NCI-H1048 (cell line): ENCODE measurements around the gene KIF1B.
"Not testable (repeated sequence)": the region's sequence is repeated elsewhere in the genome, so short reads cannot be mapped to it uniquely, and the experiment has no call there.

ENCODE experiments used
- DNase-seq: peaks from one replicate; lab custom pipeline; 2025; lab: John Stamatoyannopoulos, UW

The KIF1B gene

DNA sequence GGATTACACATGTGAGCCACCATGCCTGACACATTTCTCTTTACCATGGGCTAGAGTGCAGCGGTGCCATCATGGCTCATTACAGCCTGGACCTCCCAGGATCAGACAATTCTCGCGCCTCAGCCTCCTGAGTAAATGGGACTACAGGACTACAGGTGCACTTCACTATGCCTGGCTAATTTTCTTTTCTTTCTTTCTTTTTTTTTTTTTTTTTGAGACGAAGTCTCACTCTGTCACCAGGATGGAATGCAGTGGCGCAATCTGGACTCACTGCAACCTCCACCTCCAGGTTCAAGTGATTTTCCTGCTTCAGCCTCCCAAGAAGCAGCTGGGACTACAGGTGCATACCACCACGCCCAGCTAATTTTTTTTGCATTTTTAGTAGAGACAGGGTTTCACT, 14.8 kb upstream of the KIF1B start:
- DNase-seq, result no peak

DNA sequence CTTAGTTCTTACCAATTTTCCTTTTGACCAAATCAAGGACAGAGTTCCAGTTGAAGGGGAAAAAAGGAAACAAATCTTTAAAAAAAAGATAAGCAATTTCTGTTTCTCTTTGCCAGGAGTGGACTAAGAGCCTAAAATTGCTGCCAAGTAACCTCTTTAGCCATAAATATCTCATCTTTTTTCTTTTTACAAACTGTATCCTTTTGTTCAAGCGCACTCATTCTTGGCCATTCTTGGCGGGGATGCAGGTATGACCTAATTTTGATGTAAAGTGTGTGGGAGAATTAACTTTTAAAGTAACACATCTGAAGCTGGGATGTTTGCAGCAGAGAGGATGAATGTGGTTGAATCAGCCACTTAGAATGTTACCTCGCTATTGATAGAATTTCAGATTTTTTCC, 13.4 kb upstream of the KIF1B start:
- DNase-seq, result no peak

DNA sequence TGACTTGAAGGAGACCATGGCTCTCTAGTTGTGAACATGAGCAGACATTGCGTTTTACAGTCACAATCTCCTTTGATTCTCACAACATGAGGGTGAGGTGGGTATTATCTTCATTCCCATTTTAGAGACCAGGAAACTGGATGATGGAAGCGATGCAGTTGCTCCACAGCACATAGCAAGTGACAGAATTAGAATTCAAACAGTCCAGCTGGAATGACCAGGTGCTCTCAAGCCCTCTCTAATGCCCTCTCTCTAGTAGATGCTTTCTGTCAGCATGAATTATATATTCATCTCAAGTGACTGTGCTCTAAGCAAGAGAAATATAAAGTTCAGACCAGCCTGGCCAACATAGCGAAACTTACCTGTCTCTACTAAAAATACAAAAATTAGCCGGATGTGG, 9.8 kb upstream of the KIF1B start:
- DNase-seq, result no peak

DNA sequence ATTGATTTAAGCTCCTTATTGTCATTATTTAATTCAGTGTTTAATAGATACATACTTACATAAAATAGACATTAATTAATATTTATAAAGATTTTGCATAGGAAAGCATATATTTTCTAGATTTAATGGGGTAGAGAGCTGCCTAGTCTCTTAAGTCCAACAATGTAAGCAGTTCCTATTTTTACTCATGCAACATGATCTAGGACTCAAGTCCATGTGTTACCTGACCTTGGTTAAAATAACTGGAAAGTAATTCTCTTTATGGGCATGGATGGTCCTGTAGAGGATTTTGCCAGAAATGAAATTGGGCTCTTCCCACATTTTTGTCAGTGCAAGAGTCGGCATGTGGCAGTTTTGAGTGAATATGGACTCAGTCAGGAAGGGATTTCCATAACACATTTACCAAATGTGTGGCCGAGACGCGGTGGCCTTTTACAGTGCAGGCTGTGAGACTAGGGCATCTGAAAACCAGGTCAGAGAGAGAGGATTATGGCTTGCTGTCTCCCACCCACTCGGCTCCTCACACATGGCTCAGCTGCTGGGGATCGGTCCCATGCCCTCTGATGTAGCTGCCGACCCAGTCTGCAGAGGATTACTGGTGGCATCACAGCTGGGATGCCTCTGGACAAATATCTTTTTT, 6.2 kb upstream of the KIF1B start:
- no peak for DNase-seq

DNA sequence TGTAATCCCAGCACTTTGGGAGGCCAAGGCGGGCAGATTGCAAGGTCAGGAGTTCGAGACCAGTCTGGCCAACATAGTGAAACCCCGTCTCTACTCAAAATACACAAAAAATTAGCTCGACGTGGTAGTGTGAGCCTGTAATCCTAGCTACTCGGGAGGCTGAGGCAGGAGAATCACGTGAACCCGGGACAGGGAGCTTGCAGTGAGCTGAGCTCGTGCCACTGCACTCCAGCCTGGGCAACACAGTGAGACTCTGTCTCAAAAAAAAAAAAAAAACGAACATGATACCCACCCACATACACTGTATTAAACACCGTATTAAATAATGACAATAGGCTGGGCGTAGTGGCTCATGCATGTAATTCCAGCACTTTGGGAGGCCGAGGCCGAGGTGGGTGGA, 5.2 kb upstream of the KIF1B start:
- DNase-seq, result not testable (repeated sequence)

DNA sequence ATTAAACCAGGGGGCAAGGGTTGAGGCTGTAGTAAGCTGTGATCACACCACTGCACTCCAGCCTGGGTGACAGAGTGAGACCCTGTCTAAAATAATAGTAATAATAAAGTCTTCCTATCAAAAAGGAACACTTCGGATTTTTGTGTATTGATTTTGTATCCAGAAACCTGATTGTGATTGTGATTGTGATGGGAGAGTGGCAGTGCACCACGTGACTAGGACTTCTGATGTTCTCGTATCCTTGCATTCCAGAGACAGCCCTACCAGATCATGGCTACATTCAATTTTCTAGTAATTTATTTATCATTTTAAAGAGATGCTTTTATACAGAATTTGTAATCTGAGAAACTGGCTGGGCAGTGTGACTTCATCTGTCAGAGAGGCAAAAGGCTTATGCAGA, 2.6 kb upstream of the KIF1B start:
- no peak for DNase-seq

DNA sequence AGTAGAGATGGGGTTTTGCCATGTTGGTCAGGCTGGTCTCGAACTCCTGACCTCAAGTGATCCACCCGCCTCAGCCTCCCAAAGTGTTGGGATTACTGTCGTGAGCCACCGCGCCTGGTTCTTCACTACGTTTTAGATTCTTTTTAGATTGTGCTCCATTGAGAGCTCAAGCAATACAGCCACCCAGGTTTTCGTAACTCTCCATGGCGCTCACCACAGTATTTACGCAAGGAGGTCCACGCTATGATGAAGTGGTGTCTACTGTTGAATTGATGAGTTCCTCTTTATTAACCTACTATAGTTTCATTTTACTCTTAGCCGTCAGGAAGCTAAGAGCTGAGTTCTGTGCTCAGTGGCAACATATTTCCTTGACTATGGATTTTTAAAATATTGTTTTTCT, 1.8 kb upstream of the KIF1B start:
- no peak for DNase-seq

DNA sequence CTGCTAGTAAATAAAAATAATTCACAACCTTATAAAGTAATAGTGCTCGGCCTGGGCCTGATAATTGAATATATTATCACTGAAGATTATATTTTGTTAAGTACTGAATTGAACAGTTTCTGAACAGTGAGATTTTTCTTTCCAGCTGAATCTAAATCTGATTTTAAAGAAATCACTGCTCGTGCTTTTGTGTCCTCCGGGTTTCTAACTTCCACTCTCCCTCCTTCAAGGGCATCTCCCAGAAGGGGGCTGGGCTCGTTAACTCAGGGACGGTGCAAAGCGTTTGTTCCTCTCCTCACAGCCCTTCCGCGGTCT, 823 bp upstream of the KIF1B start:
- DNase-seq, result no peak

DNA sequence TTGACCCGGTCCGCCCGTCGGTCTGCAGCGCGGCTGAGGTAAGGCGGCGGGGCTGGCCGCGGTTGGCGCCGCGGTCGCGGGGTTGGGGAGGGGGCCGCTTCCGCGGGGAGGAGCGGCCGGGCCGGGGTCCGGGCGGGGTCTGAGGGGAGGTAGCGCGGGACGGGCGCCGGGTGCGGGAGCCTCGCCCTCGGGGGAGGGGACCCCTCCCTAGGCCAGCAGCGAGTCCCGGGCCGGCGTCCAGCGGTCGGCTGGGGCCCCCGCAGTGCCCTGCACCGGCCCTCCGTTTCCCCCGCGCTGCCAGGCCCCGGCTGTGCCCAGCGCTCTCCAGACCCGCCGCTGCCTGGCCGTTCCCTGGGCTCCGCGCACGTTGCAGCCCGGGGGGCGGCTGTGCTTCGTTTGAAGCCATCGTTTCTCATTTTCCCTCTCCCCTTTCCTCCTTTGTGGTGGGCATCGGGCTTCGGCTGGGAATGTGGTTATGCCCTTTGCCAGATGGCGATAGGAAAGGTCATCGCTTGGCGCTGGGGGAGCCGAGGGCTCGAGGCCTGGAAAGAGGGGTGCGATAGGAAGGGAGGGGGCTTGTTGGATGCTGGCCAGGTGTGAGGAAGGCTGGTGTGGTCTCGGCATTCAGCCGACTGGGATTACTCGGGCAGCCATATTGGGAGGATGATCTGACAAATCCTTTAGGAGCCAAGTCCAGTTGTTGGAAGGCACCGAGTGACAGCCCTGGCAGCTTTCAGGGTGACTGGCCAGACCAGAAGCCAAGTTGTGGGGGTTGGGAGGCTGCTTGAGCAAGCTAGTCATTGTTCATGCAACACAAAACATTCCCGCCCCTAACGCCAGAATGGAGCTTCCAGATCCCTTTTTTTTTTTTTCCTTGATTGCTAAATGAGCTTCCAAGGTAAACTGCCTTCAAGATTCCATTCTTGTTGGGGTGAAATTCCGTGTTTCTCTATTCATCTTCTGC, 753 bp downstream of the KIF1B start:
- no peak for DNase-seq

DNA sequence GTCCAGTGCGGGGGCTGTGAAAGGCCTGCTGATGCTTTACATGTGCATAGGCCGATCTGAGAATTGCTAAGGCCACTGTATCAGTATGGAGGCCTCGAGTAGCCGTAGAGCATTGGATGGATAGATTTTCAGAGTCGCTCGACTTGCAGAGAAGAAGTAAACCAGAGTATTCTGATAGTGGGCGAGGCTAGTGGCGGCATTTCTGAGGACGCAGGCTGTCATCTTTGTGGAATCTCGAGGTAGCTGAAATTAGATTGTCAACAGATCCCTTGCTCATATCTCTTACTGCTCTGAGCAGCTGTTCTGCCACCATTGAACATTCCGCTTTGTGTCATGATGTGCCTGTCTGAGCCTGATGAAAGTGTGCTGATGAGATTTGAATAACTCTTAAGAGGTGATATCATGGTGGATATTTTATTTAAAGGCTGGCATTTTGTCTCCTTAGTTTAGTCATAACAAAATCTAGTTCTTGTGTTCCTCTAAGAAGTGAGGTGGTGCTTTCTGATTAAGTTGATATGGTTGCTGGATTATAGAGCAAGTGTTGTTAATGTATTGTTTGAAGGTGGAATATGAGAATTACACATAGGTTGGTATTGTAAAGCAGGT, 1.5 kb downstream of the KIF1B start:
- DNase-seq, result no peak

DNA sequence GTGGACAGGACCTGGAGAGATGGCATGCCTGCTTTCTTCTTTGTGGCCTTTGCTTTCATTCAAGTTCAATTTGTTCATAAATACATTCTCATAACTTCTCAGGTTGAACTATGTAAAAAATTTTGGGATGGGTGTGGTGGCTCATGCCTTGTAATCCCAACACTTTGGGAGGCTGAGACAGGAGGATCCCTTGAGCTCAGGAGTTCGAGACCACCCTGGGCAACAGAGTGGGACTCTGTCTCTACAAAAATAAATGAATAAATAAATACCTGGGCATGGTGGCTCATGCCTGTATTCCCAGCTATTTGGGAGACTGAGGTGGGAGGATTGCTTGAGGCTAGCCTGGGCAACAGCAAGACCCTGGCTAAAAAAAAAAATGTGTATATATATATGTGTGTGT, 2.1 kb downstream of the KIF1B start:
- DNase-seq, result no peak

DNA sequence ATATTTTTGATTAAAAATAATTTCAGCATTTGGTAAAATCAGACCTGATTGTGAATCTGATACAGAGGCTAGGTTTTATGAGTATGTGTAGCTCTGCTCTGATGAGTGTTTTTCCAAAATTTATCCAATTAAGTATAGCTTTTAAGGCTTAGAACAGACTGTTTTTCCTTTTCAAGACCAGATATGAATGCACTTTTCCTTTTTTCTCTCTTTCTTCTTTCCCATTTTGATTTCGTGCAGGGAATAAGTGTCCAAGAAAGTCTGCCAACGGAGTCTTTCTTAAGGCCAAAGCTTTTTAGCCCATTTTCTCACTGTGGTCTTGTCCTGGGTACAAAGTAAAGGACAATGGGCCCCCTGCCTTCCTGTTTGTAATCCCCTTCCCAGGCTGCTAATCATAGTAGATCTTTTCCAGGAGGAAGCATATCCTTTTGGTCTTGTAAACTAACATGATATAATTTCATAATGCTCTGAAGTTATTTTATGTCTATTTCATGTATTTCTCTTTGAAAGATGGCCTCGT, 2.9 kb downstream of the KIF1B start:
- no peak for DNase-seq

DNA sequence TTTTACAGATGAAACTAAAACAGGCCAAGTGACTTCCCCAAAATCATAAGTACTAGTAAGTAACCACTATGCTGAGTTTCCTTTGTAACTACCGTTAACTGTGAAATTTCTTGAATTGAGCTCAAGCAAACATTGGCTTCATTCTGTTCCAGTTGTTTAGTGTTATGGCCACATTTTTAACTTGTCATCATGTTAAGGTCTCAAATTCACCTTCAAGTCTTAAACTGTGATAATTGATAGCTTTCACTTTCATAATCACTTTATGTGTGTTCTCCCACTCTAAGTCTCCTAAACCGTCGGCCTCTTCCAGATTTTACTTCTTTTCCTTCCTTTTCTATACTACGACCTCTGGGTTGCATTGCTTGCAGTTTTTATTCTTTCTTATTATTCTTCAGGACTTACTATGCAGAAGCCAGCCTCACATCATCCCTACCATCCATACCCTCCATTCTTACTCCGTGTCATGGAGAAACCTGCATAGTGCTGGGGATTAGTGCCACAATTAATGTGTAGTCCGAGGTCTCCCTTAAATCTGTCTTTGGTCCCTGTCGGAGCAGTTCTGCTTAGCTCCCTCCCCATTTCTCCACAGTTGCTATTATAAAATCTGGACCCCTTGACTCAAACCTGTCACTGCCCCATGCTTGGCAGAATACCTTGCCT, 5.8 kb downstream of the KIF1B start:
- no peak for DNase-seq

DNA sequence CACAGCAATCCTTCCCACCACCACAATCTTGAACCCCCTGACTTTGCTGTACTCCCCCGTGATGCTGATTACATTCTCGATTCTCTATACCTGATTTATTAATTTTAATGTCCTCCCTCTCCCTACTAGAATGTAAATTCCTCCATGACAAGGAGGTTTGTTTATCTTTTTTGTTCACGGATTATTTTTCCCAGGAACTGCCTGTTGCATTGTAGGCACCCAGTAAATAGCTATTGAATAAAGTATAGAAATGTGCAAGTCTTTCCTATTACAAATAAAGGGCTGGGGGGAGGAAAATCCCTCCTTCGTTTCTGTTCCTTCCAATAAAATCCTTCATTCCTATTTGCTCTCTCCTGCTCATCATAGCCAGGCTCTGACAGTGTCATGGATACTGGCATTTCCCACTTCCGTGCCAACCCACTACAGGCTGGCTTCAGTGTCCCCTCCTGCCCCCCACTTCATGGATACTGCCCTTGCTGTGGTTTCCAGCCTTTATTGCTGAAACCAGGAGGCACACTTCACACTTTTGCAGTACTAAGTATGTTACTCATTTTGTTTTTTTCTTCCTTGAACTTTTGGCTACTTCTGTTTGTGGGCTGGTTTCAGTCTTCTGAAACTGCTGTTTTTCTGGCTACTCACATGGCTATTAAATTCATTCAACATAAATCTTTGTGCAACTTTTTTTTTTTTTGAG, 7.5 kb downstream of the KIF1B start:
- no peak for DNase-seq

DNA sequence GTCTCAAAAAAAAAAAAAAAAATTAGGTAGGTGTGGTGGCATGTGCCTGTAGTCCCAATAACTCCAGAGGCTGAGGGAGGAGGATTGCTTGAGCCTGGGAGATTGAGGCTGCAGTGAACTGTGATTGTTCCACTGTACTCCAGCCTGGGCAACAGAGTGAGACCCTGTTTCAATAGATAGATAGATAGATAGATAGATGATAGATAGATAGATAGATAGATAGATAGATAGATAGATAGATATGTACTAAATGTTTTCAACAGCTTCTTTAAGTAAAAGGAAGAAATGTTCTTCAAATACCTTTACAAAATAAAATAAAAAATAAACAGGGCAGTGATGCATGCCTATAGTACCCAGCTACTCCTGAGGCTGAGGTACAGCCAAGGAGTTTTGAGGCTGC, 9.8 kb downstream of the KIF1B start:
- no peak for DNase-seq

DNA sequence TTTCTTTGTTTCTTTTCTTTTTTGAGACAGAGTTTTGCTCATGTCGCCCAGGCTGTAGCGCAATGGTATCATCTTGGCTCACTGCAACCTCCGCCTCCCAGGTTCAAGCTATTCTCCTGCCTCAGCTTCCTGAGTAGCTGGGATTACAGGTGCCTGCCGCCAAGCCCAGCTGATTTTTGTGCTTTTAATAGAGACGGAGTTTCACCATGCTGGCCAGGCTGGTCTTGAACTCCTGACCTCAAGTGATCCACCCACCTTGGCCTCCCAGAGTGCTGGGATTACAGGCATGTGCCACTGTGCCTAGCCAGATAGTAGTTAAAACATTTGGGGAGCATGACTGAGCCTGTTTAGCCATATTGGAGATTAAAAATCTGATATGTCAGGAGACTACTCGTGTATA, 10.3 kb downstream of the KIF1B start:
- DNase-seq, result not testable (repeated sequence)

DNA sequence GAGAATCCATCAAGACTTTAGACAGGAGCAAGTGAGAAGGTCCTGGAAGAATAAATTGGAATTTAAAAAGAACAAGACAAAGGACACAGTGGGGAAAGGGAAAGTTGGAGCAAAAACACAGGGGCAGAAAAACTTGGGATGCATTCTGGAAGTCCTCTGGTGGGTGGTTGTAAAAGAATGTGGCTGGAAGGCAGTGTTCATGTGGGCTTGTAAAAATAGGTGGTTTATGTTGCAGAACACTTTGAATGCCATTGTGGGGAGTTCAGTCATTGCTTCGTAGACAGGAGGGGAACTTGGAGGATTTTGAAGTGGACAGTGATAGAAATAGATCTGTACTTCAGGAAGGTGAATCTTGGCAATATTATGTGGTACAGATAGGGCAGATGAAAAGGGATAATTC, 15.2 kb downstream of the KIF1B start:
- no peak for DNase-seq

DNA sequence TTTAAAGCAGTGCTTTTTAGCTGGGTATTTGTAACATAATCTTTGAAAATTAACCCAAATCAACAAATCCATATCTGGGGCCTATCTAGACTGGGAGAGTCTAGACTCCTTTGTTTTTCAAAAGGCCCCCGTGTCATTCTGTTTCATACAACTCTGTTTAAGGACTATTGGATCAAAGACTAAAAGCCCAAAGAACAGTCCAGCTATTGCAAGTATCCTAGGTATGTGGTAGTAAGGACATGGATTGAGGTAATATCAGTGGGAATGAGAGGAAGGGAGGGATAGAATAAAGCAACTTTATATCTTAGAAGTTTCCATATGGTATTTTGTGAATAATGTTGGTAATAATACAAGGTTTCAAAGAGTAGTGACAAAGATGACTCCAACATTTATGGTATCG, 18.2 kb downstream of the KIF1B start:
- DNase-seq, result no peak

DNA sequence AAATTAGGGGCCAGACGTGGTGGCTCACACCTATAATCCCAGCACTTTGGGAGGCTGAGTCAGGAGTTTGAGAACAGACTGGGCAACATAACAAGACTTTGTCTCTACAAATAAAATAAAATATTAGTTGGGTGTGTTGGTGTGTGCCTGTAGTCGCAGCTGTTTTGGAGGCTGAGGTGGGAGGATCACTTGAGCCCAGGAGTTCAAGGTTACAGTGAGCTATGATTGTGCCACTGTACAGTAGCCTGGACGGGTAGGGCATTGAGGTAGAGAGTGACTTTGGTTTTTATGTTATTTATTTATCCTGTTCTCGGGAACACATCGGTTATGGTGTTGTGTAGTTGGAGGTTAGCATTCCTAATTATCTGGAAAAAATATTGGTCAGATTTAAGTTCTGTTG, 19.5 kb downstream of the KIF1B start:
- DNase-seq, result no peak

DNA sequence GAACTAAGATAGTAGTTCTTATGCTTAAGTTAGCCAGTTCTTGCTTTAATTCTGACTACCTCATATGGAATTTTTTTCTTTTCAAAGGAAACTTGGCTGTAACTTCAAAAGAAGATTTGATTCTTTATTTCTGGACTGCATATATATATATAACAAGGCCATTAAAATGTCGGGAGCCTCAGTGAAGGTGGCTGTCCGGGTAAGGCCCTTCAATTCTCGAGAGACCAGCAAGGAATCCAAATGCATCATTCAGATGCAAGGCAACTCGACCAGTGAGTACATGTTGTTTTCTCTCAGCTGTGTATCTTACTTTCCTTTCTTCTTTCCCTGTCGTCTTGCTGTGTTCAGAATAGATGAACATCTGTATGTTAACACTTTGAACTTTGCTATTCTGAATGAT, 21.8 kb downstream of the KIF1B start:
- no peak for DNase-seq

DNA sequence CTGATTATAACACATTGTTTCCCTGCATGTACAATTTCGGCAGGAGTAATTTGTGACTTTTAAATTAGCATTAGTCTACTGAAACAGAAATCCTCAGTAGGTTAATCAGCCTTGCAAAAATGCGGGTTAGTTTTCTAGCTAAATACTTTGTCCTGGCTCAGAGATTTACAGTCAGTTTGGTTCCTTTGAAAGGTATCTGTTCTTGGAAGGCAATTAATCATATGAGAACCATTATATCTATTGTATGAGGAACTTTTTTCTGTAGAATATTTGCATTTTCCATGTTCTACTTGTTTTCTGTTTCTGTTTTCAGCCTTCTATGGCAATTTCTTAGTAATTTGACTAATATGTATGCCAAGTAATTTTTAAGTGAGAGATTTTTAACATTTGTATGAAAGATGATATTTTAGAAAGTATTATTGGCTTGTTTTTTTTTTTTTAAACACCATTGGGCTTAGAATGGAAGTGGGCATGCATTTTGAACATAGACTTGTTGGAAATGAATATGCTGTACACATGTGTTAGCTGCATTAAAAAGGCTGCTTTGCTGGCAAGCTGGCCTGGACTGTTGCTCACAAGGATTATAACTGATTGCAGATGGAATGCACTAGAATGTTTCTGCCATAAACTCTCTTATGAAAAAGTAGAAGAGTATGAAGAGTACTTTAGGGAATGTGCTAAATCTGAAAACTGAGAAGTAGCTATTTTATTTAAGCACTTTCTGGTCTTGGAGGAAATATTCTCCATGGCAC, 26.2 kb downstream of the KIF1B start:
- DNase-seq, result no peak
